ENCODE results near the gene STRIP2.
"Not testable (repeated sequence)": the region's sequence is repeated elsewhere in the genome, so short reads cannot be mapped to it uniquely, and the experiment has no call there.

STRIP2 gene

DNA sequence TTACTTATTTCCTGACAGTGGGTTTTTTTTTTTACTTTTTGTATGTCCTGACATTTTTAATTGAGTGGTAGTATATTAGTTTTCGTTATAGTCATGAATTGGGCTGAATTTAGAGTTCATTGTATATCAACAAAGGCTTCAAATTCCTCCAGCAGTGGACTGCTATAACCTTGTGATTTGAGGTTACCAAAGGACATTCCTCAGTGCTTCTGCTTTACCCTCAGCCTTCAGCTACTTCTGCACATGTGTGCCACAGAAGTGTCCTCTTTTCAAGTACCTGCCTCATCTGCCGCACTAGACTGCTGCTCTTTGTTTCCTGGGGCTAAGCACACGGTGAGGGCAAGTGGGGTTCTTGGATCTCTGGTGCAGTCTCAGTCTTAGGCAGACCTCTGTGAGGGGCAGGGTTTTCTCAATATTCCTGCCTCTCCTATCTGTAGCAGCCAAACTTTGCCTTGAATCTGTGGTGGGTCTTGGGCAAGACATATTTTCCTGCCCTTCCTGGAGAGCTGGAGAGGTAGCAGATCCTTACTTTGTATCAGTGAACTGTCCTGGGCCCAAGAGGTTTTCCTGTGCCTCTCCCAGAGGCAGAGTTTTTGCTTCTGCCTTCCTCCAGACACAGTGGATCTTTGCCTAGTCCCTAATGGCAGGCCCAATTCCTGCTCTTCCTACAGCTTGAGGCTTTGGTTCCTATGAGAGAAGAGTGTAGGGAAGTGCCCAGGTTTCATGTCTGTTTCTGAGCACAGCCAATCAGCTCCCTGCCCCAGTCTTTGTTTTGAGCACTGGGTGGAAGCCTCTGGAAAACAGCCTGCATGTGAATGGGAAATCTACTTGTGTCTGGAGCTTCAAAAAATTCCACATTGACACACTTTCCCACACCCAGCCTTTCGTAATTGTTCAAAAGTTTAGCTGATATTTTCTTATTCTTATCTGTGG is 39.0 kb upstream of the STRIP2 start:
- Mint-ChIP-seq H3K36me3 (ENCODE audit: low read depth) (peaks cover 16% of the 10 kb centered on the region), H3K4me3 (no peak overlapping the region), H3K9me3 (no peaks in the 10 kb centered on the region), H3K4me1 (no peaks in the 10 kb centered on the region), H3K27me3 (ENCODE audit: low read depth, poor library complexity) (peaks cover 4% of the 10 kb centered on the region), H3K27ac (no peak overlapping the region)
- TF ChIP-seq CTCF (IDR thresholded peaks at IDR 0.05) = no peak
- no peak for DNase-seq

DNA sequence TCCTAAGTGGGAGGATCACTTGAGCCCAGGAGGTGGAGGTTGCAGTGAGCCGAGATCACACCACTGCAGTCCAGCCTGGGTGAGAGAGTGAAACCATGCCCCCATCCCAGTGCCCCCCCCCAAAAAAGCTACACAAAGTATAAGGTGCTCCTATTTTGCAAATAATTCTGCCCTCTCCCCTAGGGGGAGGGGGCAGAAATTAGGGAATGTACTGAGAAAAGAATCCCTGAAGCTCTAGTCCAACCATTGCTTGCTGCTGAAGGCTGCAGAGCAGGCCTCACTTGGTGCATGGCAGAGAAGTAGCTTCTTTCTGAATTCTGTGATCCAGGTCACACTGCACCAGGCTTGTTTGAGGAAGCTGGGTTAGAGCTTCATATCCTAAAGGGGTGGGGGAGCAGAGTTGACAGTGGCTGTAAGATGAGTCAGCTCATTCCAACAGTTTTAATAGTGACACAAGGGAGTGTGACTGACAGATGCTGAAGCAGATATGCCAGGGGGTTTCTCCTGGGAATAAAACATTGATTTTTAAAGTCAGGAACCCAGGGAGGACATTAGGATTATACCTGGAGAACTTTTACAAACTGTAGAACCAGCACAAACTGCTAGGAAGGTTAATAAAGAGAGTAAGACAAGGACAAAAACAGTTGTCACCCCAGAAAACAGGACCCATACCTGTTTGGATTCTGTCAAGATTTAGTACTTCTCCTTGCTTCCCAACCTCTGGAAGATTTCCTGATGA is 32.8 kb upstream of the STRIP2 start:
- Mint-ChIP-seq H3K4me1 (peaks cover 4% of the 10 kb centered on the region), H3K4me3 (no peak overlapping the region), H3K36me3 (ENCODE audit: low read depth) (peaks cover 15% of the 10 kb centered on the region), H3K27me3 (ENCODE audit: low read depth, poor library complexity) (peaks cover 3% of the 10 kb centered on the region), H3K27ac (peak overlapping the region; percentile 54), H3K9me3 (no peaks in the 10 kb centered on the region)
- no peak for TF ChIP-seq CTCF (IDR thresholded peaks at IDR 0.05)
- DNase-seq = no peak

DNA sequence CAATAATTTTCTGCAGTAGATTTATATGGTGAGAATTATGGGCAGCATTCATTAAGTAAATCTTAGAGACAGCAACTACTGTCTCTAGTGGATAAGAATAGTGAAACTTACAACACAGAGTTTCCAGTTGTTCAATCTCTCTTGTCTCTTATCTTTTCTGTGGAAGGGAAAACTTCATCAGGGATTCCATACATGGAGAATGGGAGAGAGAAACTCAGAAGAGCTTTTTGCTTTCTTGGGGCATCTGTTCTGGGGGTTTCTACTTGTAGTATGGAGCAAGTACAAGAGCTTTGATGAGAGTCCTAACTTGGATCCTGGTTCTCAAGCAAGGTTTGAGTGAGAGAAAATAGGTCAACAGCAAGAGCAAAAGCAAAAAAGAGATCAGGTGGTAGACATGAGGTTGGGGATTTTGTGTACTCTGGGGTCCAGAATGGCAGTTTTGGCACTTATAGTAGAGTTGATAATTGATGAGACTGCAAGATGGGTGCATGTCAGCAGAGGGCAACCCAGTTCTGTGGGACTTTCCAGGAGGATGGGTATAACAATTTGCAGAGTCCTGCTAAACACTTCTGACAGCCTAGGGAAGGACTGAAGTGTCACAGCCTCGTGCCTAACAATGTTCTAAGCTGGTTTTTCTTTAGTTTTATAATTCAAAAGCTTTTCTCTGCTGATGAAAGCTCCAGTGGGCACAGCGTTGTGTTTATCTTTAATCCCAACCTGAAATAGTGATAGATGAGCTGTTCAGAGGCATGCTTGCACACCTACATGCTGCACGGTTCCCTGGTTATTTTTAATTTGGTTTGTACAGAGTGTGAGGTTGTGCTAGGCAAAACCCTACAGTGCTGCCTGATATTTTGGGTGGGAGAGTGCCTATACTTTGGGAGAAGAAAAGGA is 32.0 kb upstream of the STRIP2 start:
- no peaks in the 10 kb centered on the region for H3K9me3 Mint-ChIP-seq
- peaks cover 3% of the 10 kb centered on the region for H3K27me3 Mint-ChIP-seq (ENCODE audit: low read depth, poor library complexity)
- no peak for TF ChIP-seq CTCF (IDR thresholded peaks at IDR 0.05)
- H3K4me1 Mint-ChIP-seq = peaks cover 4% of the 10 kb centered on the region
- H3K36me3 Mint-ChIP-seq (ENCODE audit: low read depth) = peaks cover 15% of the 10 kb centered on the region
- DNase-seq = no peak
- H3K4me3 Mint-ChIP-seq = no peak overlapping the region
- no peak overlapping the region for H3K27ac Mint-ChIP-seq

GRCh38 chr7:129405527-129405926 is 28.7 kb upstream of the STRIP2 start:
- H3K27ac Mint-ChIP-seq = no peak overlapping the region
- H3K9me3 Mint-ChIP-seq = no peaks in the 10 kb centered on the region
- no peak overlapping the region for H3K4me3 Mint-ChIP-seq
- peaks cover 3% of the 10 kb centered on the region for H3K27me3 Mint-ChIP-seq (ENCODE audit: low read depth, poor library complexity)
- DNase-seq = no peak
- peaks cover 28% of the 10 kb centered on the region for H3K36me3 Mint-ChIP-seq (ENCODE audit: low read depth)
- TF ChIP-seq CTCF (IDR thresholded peaks at IDR 0.05) = no peak
- peaks cover 4% of the 10 kb centered on the region for H3K4me1 Mint-ChIP-seq

- peaks cover 12% of the 10 kb centered on the region for H3K9me3 Mint-ChIP-seq
- H3K27ac Mint-ChIP-seq; H3K27me3 Mint-ChIP-seq (ENCODE audit: low read depth, poor library complexity); H3K4me3 Mint-ChIP-seq; H3K4me1 Mint-ChIP-seq; DNase-seq: not testable (repeated sequence)
- H3K36me3 Mint-ChIP-seq (ENCODE audit: low read depth) = peaks cover 58% of the 10 kb centered on the region
Observed at GRCh38 chr7:129410238-129410637, 24.0 kb upstream of the STRIP2 start.

- H3K27ac Mint-ChIP-seq = no peak overlapping the region
- DNase-seq = no peak
- no peaks in the 10 kb centered on the region for H3K4me1 Mint-ChIP-seq
- H3K36me3 Mint-ChIP-seq (ENCODE audit: low read depth) = peaks cover 57% of the 10 kb centered on the region
- no peaks in the 10 kb centered on the region for H3K27me3 Mint-ChIP-seq (ENCODE audit: low read depth, poor library complexity)
- peaks cover 12% of the 10 kb centered on the region for H3K9me3 Mint-ChIP-seq
- TF ChIP-seq CTCF (IDR thresholded peaks at IDR 0.05) = no peak
- no peak overlapping the region for H3K4me3 Mint-ChIP-seq
Observed at GRCh38 chr7:129412501-129412900, 21.7 kb upstream of the STRIP2 start.

Measured in nephron progenitor cell (in vitro differentiated cells).